ENCODE data around the gene CERK. TPM values are rescaled to one million over a fixed set of nuclear protein-coding genes. Genes with fewer than 3 reads are reported as not detected.
A peak's percentile ranks its signal among the peaks of the same experiment; 100 is the strongest.

The CERK gene
- total RNA-seq, 1 donor: 28.2 TPM

GRCh38 chr22:46752988-46753310, 14.9 kb upstream of the CERK start:
- H3K4me3 ChIP-seq (ENCODE audit: insufficient read depth, low read length): no peak overlapping the region
- no peak overlapping the region for H2AFZ ChIP-seq (ENCODE audit: low read length)
- H4K20me1 ChIP-seq (ENCODE audit: insufficient read depth, low read length): no peaks in the 10 kb centered on the region
- no peaks in the 10 kb centered on the region for H3K27me3 ChIP-seq (ENCODE audit: insufficient read depth, low read length)
- no peak for DNase-seq (ENCODE audit: insufficient read length, low spot score, missing footprints)
- no peak for TF ChIP-seq CTCF (IDR thresholded peaks at IDR 0.05; ENCODE audit: extremely low read depth, low read depth, low read length)
- H3K79me2 ChIP-seq (ENCODE audit: insufficient read depth, low read length): no peaks in the 10 kb centered on the region
- no peak overlapping the region for H3K4me2 ChIP-seq (ENCODE audit: insufficient read depth, low read length)
- H3K36me3 ChIP-seq (ENCODE audit: insufficient read depth, low read length): no peaks in the 10 kb centered on the region
- peak overlapping the region; percentile 94 for H3K27ac ChIP-seq (ENCODE audit: low read depth, low read length)
- peaks cover 43% of the 10 kb centered on the region for H3K4me1 ChIP-seq (ENCODE audit: insufficient read depth, low read length)
- H3K9me3 ChIP-seq (ENCODE audit: low read depth, low read length): no peaks in the 10 kb centered on the region

DNA sequence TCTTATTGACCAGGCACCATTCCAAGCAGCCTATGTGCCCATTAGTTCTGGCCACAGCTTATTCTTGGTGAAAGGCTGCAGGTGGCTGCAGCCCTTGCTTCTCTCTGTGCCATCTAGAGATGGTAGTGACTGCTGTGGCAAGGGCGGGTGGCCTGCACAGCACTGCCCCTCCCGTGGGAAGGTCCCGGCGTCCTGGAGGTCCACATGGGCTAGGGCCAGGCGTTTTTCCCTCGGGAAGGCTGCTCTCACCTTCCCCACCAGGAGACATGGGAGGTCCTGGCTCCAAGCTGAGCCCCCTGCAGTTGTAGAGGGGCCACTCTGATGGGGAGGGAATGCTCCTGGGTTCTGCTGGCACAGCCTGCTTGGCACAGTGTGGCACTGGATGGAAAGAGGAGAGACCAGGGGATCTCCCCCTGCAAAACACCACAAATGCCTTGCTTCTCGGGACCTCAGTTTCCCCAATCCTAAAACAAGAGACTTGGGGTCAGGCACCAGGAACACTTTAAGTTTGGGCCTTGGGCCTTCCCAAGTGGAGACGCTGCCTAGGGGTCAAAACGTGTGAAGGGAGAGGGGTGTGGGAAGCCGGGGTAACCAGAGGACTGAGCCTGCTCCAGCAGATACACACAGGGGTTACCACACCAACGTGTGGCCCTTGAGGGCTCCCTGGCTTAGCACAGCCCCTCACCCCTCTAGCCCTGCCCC, 14.4 kb upstream of the CERK start:
- Histone ChIP-seq H3K4me2 (ENCODE audit: insufficient read depth, low read length) (no peak overlapping the region), H4K20me1 (ENCODE audit: insufficient read depth, low read length) (no peaks in the 10 kb centered on the region), H3K36me3 (ENCODE audit: insufficient read depth, low read length) (no peaks in the 10 kb centered on the region), H3K27me3 (ENCODE audit: insufficient read depth, low read length) (no peaks in the 10 kb centered on the region), H3K79me2 (ENCODE audit: insufficient read depth, low read length) (no peaks in the 10 kb centered on the region), H3K9me3 (ENCODE audit: low read depth, low read length) (no peaks in the 10 kb centered on the region), H3K4me1 (ENCODE audit: insufficient read depth, low read length) (peaks cover 43% of the 10 kb centered on the region), H2AFZ (ENCODE audit: low read length) (no peak overlapping the region), H3K27ac (ENCODE audit: low read depth, low read length) (no peak overlapping the region), H3K4me3 (ENCODE audit: insufficient read depth, low read length) (no peak overlapping the region)
- no peak for TF ChIP-seq CTCF (IDR thresholded peaks at IDR 0.05; ENCODE audit: extremely low read depth, low read depth, low read length)
- DNase-seq (ENCODE audit: insufficient read length, low spot score, missing footprints): peak; percentile 11

GRCh38 chr22:46750863-46751443, 12.9 kb upstream of the CERK start:
- no peaks in the 10 kb centered on the region for H3K79me2 ChIP-seq (ENCODE audit: insufficient read depth, low read length)
- H3K36me3 ChIP-seq (ENCODE audit: insufficient read depth, low read length): no peaks in the 10 kb centered on the region
- TF ChIP-seq CTCF (IDR thresholded peaks at IDR 0.05; ENCODE audit: extremely low read depth, low read depth, low read length): no peak
- peak overlapping the region; percentile 74 for H2AFZ ChIP-seq (ENCODE audit: low read length)
- no peaks in the 10 kb centered on the region for H3K27me3 ChIP-seq (ENCODE audit: insufficient read depth, low read length)
- H3K4me2 ChIP-seq (ENCODE audit: insufficient read depth, low read length): no peak overlapping the region
- no peaks in the 10 kb centered on the region for H3K9me3 ChIP-seq (ENCODE audit: low read depth, low read length)
- peaks cover 43% of the 10 kb centered on the region for H3K4me1 ChIP-seq (ENCODE audit: insufficient read depth, low read length)
- H3K27ac ChIP-seq (ENCODE audit: low read depth, low read length): peak overlapping the region; percentile 63
- no peaks in the 10 kb centered on the region for H4K20me1 ChIP-seq (ENCODE audit: insufficient read depth, low read length)
- DNase-seq (ENCODE audit: insufficient read length, low spot score, missing footprints): peak; percentile 26
- no peak overlapping the region for H3K4me3 ChIP-seq (ENCODE audit: insufficient read depth, low read length)

GRCh38 chr22:46750530-46750800, 12.4 kb upstream of the CERK start:
- Histone ChIP-seq H3K4me2 (ENCODE audit: insufficient read depth, low read length) (peak overlapping the region; percentile 24), H4K20me1 (ENCODE audit: insufficient read depth, low read length) (no peaks in the 10 kb centered on the region), H3K27ac (ENCODE audit: low read depth, low read length) (peak overlapping the region; percentile 63), H3K4me1 (ENCODE audit: insufficient read depth, low read length) (peaks cover 43% of the 10 kb centered on the region), H2AFZ (ENCODE audit: low read length) (peak overlapping the region; percentile 74), H3K4me3 (ENCODE audit: insufficient read depth, low read length) (no peak overlapping the region), H3K36me3 (ENCODE audit: insufficient read depth, low read length) (no peaks in the 10 kb centered on the region), H3K27me3 (ENCODE audit: insufficient read depth, low read length) (no peaks in the 10 kb centered on the region), H3K9me3 (ENCODE audit: low read depth, low read length) (no peaks in the 10 kb centered on the region), H3K79me2 (ENCODE audit: insufficient read depth, low read length) (no peaks in the 10 kb centered on the region)
- TF ChIP-seq CTCF (IDR thresholded peaks at IDR 0.05; ENCODE audit: extremely low read depth, low read depth, low read length): no peak
- DNase-seq (ENCODE audit: insufficient read length, low spot score, missing footprints): peak; percentile 78
